SIG-M5 (cell line): Measurements from ENCODE around the gene FTO.
"Not testable (repeated sequence)": the region's sequence is repeated elsewhere in the genome, so short reads cannot be mapped to it uniquely, and the experiment has no call there.

ENCODE experiments used
- DNase-seq: peaks from one replicate; lab custom pipeline; 2025; lab: John Stamatoyannopoulos, UW

The FTO gene

DNA sequence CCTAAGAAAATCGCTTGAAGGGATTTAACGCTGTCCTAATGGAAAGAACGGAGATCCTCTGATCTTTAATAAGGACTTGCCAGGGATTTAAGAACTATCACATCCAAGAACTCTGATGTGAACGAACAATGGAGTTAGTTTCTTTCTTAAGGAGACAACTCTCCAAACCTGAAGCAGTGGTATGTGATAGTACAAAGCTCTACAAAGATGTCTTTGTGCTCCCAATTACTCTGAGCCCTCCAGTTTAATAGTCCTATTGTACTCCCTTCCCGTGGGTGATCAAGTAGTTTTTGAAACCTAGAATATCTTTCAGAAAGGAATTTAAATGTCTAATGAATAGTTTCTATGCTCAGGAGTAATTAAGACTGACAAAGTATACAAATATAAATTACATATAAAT, 123.8 kb downstream of the FTO start:
- no peak for DNase-seq

DNA sequence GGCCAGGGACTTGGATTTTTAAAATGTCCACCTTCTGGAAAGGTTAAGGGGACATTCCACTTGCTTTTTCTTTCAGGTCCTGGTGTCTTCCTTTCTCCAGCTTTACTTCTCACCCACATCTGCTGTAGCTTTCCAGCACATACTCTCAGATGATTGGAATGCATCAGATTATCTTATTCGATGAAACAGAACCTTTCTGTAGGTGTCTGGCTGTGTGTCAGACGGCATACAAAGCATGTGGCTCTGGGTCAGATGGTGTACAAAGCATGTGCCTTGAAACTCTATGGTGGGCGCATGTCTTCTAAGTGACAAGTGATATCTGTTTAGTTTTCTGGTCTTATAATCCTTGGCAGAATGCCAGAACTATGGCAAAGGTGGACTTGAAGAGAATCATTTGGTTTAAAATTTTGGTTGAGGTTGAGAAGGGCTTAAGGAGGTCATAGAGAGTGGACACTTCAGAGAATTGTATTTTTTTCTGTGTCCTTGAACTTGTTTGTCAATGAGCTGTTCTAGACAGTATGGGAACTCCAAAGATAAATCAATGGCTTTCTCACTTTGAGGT, 125.3 kb downstream of the FTO start:
- no peak for DNase-seq

DNA sequence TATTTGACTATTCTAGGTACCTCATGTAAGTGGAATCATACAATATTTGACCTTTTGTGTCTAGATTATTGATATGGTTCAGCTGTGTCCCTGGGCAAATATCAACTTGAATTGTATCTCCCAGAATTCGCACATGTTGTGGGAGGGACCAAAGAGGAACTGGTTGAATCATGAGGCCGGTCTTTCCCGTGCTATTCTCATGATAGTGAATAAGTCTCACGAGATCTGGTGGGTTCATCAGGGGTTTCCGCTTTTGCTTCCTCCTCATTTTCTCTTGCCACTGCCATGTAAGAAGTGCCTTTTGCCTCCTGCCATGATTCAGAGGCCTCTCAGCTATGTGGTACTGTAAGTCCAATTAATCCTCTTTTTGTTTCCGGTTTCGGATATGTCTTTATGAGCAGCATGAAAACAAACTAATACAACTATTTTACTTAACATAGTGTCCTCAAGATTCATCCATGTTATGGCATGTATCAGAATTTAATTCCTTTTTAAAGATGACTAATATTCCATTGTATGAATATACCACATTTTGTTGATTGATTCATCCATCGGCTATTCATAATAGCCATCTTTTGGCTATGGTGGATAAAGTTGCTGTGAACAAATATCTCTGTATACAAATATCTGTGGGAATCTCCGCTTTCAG, 129.1 kb downstream of the FTO start:
- DNase-seq, result no peak

DNA sequence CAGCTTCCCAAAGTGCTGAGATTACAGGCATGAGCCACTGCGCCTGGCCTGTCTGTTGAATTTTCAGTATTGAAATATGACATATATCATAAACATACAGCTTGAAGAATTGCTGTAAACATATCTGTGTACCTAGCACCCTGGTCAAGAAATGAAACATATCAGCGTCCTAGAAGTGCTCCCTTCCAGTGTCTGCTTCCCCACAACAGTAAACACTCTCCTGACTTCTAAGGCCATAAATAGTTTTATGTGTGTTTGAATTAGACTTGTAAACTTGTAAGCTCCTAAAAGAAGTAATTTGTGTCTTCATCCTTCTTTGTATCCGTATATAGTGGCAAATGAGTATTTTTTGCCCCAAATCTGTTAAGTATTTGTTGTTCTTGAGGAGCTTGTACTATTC, 132.2 kb downstream of the FTO start:
- DNase-seq, result no peak

DNA sequence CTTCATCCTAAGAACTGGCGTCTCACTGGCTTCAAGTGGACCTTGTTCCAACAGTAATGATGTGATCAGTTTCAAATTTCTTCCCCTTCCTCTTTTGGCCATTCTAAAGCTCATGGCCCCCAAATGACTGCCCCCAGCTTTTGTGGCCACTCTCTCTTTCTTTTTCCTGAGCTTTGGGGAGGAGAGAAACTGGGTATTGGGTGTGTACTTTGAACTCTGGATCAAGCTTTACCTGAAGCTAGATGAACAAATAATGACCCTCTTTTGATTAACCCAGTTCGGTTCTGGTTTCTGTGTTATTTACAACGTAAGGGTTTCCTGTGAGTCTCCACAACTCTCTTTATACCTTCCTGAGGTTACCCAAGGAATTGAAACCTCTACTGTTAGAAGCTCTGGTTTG, 132.7 kb downstream of the FTO start:
- DNase-seq, result no peak

DNA sequence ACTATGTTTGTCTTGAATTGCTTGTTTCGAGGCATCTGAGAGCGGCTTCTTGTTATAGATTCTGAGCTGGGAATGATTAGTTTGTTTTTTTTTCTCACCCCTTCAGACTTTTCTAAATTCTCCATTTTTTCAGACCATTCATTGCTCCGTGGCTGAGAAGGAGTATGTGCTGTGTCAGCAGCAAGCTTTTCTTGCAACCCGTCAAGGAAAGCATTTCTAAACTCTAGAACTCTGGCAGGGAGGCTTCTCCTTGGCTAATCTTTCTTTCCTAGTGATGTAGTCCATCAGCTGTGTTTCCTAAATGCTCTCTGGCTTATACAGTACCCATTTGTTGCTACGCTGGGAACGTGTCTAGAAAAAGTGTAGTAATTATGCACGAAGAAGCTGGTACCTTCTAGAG, 133.5 kb downstream of the FTO start:
- DNase-seq, result no peak

DNA sequence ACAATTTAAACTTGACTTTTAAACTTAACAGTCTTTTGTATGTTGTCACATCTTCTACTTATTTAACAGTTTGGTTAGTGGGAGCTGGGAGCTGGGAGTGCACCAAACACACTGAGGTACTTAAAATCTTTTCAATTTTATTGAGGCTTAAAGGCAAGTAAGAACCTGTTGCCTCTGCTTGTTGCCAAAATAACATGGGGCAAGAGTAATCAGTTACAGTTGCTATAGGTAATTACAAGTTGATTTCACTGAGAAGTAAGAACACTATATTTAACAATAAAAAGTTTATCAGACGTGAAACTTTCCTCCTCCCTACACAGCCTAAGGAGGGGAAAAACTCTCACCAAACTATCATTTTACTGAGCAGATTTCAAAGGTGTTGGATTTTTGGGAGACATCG, 135.2 kb downstream of the FTO start:
- no peak for DNase-seq

DNA sequence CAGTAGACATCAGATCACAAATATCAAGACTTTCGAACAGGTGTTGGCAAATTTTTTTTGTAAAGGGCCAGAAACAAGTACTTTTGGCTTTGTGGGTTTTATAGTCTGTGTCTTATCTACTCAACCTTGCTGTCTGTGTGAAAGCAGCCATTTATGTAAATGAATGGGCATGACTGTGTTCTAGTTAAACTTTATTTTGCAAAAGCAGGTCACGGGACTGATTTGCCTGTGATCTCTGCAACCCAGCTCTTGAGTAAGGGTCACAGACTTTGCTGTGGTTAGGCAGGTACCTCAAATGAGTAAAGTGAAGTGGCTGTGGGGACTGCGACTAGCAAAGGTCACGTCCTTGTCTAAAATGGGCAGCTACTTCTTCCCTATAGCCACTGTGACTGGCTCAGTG, 136.5 kb downstream of the FTO start:
- no peak for DNase-seq

DNA sequence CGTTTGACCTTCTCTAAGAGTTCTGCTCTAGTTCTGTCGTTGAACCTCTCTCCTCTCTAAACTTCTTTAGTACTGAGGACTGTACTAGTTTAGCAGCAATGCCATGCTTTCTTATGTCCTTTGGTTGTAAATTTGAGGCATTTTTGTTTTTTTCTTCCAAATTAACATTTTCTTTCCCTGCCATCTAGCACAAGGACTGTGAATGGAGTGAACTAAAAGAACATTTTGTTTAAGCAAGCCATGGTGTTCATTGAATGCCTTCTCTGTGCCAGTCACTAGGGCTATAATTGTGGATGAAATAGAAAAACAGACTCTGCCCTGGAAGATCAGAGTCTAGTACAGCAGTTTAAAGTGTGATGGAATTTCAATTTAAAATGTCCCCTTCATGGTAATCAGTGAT, 137.9 kb downstream of the FTO start:
- no peak for DNase-seq

DNA sequence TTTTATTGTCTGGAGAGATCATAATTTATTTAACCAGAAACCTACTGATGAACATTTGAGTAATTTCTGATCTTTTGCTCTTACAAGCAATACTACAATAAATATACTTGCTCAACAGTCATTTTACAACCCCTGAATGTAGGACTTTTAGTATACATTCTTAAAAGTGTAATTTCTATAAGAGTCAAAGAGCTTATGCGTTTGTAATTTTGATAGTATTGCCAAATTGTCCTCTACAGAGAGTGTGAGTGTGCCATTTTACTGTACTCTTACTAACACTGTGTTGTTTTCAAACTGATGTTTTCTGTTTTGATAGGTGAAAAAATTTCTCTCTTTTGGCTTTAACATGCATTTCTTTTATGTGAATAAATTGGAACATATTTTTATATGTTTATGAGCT, 139.1 kb downstream of the FTO start:
- DNase-seq, result no peak

DNA sequence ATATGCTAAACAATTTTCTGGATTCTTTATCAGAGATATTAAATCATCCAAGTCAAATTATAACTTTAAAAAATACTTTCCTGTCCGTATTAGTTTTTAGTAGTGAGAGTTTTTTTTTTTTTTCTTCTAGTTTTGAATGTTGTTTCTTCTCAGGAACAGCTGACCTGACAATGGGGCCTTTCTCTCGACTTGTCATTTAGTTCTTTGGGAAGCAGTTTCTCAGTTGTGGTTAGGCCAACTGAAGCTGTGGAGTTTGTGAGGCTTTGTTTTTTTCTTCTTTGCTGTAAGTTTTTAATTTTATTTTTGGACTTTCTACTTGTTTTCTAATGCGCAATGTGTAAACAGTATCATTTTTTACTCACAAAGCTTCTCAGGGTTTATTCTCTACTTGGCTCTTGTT, 140.8 kb downstream of the FTO start:
- no peak for DNase-seq

DNA sequence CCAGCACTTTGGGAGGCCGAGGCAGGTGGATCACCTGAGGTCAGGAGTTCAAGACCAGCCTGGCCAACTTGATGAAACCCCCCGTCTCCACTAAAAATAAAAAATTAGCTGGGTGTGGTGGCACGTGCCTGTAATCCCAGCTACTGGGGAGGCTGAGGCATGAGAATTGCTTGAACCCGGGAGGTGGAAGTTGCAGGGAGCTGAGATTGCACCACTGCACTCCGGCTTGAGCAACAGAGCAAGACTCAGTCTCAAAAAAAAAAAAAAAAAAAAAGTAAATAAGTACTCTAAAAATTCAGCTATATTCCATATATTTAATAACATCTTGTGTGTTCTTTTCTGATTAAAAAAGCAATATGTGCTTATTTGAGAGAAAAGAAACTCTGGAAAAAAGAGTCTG, 142.6 kb downstream of the FTO start:
- not testable (repeated sequence) for DNase-seq

DNA sequence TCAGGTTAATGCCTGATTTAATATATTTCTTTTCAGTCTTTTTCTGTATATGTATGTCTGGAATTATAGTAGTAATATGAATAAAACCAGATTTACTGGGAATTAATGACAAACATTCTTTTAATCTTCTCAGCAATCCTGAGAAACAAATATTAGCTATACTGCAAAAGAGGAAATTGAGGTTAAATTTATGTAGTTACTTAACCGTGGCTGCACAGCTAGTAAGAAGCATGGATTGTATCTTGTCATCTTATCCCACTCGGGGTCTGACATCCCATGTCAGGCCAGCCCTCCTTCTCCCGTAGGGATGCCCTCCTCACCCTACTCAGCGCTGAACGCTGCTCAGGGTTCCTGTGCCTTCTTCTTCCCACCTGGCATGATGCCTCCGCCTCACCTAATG, 143.0 kb downstream of the FTO start:
- DNase-seq, result no peak

DNA sequence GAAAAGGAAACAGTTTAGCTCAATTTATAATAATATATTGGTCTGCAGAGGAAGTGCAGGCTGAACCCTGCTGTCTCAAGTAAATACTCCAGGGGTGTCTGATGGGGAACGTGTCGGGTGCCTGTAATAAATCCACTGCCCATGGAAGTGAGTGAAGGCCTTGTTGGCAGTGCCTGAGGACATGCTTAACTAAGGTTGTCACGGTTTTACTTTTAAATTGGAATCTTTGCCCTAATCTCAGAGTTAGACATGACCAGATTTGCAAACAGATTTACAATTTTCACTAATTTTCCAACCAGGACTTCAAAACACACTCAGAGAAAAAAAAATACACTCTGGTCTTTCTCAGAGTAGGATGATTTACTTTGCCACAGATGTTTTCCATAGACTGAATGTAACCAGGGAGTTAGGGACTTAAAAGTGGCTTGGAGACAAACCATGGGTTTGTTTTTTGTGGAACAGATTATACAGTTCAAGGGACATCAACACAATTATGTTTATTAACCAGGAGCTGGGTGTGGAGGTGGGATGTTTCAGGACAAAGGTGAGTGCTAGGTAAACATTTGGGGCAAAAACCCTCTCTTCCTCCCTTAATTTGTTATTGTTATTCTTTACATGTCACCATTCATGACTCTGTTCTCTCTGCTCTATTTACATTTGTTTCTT, 144.5 kb downstream of the FTO start:
- DNase-seq, result no peak

DNA sequence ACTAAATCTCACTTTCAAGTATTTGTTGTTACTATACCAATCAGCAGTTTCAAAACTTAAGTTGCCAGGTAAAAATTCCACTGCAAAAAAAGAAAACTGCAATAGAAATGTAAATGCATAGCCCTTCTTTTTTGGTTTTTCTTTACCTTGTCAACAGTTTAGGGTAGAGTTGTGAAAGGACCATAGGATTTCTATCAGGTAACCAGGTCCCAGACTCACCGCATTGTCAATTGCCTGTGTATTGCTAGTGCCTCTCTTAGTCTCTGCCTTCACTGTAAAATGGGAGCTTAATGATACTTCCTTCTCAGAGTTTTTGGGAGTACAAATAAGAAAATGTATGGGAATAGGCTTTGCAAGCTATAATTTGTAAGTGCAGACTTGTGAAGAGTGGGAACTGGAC, 145.0 kb downstream of the FTO start:
- DNase-seq, result no peak

DNA sequence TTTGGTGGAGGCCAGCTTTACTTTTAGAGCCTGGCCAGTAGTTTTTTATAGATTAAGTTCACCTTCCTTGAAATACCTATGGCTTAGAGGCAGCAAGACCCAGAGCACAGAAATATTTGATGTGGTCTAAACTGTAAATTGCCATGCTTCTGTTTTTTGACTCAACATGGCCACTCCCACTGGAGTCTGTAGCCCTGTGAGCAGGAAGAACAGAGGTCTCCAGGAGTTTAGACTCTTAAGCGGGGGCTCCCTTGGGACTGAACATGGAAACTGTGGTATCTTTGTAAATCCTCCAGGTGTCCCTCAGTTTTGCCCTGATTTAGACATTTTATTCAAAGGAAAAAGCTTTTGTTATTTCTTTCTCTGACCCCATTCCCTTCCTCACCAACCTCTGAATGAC, 145.6 kb downstream of the FTO start:
- no peak for DNase-seq

DNA sequence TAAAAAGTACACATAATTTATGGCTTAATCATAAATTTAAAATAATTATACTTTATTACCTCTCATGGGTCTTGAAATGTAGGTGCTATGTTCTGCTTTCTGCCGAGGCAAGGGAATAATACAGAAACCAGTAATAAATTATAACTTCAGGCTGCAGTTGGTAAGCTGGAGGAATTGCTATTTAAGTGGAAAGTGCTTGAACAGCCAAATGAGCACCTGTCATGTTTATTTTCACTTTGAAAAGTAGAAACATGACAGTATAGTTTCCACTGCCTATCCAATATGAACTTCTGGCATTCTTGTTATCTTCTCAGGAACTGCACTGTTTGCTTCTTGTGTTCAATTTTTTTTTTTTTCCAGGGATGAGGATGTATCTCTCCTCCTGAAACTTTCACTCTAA, 146.0 kb downstream of the FTO start:
- DNase-seq, result no peak

DNA sequence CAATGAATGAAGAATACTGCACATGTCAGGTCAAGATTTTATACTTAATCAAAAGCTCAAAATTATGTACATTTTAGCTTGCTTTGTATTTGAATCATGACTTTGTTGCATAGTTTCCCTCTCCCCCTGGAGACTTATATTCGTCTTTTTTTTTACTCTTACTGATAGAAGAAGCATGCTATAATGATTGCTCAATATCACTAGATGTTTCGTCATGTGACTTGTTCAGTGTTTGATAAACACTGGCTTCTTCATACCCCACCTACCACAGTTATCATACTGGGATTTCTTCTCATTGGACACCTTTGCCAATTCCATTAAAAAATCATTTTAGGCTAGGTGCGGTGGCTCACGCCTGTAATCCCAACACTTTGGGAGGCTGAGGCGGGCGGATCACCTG, 148.7 kb downstream of the FTO start:
- DNase-seq, result no peak

DNA sequence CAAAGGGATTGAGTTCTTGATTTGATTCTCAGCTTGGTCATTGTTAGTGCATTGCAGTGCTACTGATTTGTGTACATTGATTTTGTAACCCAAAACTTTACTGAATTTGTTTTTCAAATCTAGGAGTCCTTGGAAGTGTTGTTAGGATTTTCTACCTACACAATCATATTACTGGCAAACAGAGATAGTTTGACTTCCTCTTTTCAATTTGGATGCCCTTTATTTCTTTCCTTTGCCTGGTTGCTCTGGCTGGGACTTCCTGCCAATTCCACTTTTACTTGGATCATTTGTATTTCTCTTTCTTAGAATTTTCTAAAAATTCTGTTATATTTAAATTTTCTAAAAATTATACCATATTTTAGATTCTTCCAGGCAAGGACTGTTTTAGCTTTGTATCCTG, 151.1 kb downstream of the FTO start:
- no peak for DNase-seq

DNA sequence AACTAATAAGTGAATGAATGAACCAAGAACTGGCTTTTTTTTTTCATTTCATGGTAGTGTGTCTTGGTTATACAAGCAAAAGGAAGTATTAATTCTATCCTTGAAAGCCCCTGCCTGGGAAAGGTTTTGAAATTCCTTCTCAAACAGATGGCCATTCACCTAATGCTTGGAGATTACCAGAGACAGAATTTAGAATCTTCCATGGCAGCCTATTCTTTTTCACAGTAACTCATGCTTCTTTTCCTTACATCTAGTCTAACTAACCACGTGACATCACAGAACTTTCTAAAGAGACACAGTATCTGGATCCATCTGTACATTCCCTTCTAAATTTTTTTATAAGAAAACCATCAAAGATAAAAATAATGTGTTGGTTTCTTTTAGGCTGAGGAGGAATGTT, 151.6 kb downstream of the FTO start:
- DNase-seq, result no peak

DNA sequence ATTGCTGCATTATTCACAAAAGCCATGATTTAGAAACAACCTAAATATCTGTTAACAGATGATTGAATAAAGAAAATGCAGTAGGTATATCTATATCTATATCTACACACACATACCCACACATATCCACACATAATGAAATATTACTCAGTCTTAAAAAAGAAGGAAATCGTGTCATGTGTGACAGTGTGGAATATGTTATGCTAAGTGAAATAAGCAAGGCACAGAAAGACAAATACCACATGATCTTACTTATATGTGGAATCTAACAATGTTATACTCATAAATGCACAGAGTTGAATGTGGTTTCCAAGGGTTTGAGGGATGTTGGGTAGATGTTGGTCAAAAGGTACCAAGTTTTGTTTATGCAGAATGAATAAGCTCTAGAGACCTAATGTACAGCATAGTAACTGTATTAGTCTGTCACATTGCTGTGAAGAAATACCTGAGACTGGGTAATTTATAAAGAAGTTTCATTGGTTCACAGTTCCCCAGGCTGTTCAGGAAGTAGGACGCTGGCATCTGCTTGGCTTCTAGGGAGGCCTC, 156.1 kb downstream of the FTO start:
- DNase-seq, result no peak

DNA sequence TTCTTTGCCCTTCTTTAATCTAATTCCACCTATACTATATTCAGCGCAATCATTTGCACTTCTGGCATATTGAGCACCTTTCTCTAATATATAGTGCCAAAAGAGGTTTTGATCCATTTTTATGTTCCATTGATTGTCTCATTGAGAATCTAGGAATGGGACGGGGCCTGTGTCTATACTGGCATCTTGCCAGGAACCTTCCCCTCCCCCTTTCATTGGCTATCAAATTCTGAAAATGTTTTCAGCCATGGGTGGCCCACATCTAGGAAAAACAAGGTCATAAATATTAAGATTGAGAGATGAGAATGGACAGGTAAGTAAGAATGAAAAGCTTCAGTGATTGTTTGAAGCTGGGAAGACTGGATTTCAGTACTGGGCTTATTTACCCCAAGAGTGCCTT, 159.9 kb downstream of the FTO start:
- no peak for DNase-seq

DNA sequence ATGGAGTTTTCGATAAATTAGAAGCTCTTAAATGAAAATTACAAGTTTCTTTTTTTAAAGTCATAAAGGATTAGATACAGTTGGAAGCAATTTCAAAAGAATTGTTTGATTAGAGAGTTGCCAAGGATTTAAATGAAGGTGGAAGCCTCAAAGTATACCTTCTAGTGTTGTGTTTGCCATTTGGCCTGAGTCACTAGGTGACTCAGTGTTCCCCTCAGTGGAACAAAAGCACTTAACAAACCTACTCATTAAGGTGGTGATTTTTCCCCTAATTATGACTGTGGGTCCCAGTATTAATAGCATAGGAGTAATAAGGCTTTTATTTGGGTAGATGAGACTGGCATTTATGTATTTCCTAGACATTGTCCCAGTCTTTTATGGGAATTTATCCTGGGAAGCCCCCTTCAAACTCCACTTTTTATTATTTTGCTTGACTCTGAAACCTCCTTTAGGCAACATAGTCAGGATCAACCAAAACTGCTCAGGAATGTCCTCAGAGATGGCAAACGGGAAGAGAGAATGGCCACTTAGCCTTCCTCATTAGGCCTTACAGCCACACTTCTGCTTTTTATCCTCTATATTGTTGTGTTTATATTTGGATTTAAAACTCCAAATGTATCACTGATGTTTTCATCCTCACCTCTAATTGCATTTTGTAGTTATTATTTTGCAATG, 161.0 kb downstream of the FTO start:
- DNase-seq, result no peak
